Stimulated activated CD4-positive, alpha-beta T cell treated with anti-CD3 and anti-CD28 coated beads, TNF-alpha, amount 100 ng/mL, for 4 hours (primary cell): ENCODE results near the gene TSNAX.
"Not testable (repeated sequence)": the region's sequence is repeated elsewhere in the genome, so short reads cannot be mapped to it uniquely, and the experiment has no call there.

Source experiments
- DNase-seq, 3 experiments: peaks; one replicate each; pipeline ENCODE4 v3.0.0-alpha.2; 2020; ENCODE audit warnings: low read depth in 3 of 3

Gene TSNAX

DNA sequence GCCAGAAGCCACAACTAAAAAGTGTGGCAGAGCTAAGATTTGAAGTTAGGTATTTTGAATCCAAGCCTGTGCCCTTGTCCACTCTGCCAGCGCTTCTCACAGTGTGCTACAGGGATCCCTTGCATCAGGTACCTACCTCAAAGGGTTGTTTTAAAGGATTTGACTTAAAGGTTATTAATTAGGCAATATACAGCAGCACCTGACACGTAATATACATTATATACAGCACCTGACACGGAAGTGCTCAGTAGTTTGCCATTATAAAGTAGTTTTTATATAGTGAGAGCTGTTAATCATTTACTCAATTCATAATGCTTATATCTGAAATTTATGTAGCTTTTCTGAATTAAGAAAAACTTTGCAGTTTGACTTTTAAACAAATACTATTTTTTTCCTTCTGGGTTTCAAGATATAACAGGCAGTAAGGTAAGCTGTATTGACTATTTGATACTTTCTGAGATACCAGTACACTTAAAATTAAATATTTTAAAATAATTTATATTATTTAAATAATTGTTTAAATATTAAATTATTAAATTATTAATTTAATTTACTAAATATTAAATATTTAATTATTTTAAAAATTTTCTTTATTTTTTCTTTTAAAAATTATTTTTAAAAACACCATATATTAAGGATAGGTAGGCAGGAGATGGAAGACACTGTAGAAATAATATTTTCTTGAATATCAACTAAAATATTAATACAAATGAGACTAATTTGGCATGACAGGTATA, 33.3 kb downstream of the TSNAX start:
- no peak for DNase-seq

DNA sequence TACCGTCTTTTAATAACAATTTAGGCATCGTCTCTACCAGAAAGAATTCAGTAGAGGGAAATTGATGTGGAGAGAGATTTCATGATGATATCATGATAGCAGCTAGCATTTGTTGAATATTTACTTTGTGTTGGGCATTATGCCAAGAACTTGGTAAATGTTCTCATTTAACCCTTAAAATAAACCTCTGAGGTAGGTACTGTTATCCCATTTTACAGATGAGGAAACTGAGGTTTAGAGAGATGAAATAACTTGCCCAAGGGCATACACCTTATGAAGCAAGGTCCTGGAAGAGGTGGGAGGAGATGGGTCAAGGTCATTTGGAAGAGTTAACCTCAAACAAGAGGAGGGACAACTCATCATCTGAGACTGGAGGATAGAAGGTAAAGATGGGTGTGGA, 34.8 kb downstream of the TSNAX start:
- no peak for DNase-seq

GRCh38 chr1:231564373-231564772, 35.9 kb downstream of the TSNAX start:
- no peak for DNase-seq

- DNase-seq = no peak
Measured at GRCh38 chr1:231566496-231566895, 38.0 kb downstream of the TSNAX start.

GRCh38 chr1:231570262-231570661, 41.8 kb downstream of the TSNAX start:
- not testable (repeated sequence) for DNase-seq

DNA sequence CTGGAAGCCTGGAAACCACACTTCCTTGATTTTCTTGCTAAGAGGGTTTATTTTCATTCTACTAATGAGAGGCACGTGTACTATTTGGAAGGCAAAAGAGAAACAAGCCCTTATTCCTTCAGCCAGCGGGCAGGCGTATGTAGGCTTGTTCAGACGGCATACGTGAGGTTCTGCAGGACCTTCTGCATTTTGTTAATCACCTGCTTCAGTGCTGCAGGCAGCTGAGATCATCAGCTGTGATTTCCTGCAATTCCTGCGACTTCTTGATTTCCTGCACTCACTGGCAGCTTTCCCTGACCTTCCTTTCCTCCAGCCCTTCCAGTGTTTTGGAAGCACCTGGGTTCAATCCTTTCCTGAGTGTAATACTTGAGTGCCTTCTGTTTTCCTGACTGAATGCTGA, 43.4 kb downstream of the TSNAX start:
- no peak for DNase-seq

DNA sequence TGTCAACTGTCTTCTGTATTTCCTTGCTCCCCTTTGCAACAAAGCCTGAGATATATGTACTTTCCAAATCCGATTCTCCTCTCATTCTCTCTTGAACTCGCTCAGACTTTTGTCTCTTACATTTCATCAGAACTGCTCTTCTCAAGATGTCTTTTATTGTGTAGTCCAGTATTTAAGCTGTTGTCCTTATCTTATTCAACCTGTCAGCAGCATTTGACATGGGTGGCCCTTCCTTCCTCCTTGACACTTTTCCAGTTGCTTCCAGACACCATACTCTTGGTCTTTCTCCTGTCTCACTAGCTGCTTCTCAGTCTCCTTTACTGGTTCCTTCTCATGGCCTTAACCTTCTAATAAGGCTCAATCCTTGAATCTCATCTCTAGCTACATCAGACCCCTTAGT, 47.0 kb downstream of the TSNAX start:
- DNase-seq = no peak

- DNase-seq = no peak
Measured at GRCh38 chr1:231576804-231577718, 48.6 kb downstream of the TSNAX start.

GRCh38 chr1:231580874-231581273, 52.4 kb downstream of the TSNAX start:
- no peak for DNase-seq

GRCh38 chr1:231581859-231582258, 53.4 kb downstream of the TSNAX start:
- DNase-seq = no peak

DNA sequence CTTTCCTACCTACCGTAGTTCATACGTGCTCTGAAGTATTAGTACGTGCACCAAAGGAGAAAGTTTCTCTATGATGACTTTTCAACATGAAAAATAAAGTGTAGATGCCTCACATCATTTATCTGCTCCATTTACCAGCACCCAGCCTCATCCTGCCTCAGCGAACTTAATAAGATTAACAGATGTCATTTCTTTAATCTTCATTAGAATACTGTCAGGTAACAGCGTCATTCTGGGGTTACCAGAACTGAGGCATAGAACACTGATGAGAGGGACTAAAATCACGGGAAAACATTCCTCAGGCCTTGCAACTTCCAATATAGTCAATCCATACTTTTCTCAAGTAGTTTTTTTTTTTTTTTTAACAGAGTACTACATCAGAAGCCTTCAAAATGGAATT, 54.9 kb downstream of the TSNAX start:
- no peak for DNase-seq

- DNase-seq = no peak
Measured at GRCh38 chr1:231584117-231584516, 55.6 kb downstream of the TSNAX start.

GRCh38 chr1:231584921-231585320, 56.5 kb downstream of the TSNAX start:
- no peak for DNase-seq

GRCh38 chr1:231590453-231591198, 62.2 kb downstream of the TSNAX start:
- DNase-seq = no peak

GRCh38 chr1:231591466-231591865, 63.0 kb downstream of the TSNAX start:
- no peak for DNase-seq

DNA sequence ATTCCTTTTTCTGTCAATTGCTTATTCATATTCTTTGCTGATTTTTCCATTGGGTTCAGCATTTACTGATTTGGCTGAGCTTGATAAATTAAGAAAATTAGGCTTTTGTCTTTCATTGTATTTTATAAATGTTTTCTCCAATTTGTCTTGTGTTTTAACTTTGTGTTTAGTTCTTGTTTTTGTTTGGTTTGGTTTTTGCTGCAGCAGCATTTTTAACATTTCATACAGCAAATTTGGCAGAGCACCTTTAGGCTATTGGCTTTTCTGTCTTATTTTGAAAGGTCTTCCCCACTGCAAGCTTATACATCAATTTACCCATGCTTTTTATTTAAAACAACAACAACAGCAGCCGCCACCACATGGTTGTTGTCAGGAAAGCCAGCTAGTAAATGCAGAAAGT, 64.3 kb downstream of the TSNAX start:
- DNase-seq = no peak

- not testable (repeated sequence) for DNase-seq
Measured at GRCh38 chr1:231593264-231593663, 64.8 kb downstream of the TSNAX start.

- no peak for DNase-seq
Measured at GRCh38 chr1:231594123-231594522, 65.7 kb downstream of the TSNAX start.

GRCh38 chr1:231594749-231595148, 66.3 kb downstream of the TSNAX start:
- DNase-seq = no peak

GRCh38 chr1:231596337-231596791, 67.9 kb downstream of the TSNAX start:
- DNase-seq = no peak

GRCh38 chr1:231597971-231598370, 69.5 kb downstream of the TSNAX start:
- DNase-seq = no peak

DNA sequence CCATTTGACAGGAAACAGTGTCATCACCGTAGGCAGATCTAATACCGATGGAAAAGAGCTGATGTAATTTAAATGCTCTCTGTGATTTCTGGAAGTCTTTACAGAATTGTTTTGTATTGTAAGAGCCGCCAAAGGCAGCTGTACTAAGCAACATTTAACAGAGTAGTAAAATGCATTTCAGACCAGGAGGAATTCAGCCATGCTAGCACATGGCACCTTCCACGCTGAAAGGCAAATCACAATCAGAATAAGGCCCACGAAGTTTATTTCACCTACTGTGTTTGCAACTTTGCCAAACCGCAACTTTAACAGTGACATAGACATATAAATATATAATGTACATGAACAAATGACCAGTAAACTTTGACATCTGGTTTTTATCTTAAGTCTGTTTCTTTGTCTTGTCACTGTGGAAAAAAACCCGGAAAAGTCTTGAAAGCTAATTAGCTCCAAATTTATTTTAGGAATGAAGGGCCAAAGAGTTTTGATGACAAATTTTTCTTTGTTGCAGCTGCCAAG, 72.0 kb downstream of the TSNAX start:
- no peak for DNase-seq
